Stimulated activated CD8-positive, alpha-beta memory T cell treated with anti-CD3 and anti-CD28 coated beads, Interleukin-15, amount 100 ng/mL, for 48 hours (primary cell): ENCODE results near the gene IST1.
"Not testable (repeated sequence)": the region's sequence is repeated elsewhere in the genome, so short reads cannot be mapped to it uniquely, and the experiment has no call there.

Experiments
- DNase-seq, 2 donors: peaks; one replicate each; pipeline ENCODE4 v3.0.0-alpha.2; 2020; ENCODE audit warnings: low read depth in 2 of 2

The IST1 gene

DNA sequence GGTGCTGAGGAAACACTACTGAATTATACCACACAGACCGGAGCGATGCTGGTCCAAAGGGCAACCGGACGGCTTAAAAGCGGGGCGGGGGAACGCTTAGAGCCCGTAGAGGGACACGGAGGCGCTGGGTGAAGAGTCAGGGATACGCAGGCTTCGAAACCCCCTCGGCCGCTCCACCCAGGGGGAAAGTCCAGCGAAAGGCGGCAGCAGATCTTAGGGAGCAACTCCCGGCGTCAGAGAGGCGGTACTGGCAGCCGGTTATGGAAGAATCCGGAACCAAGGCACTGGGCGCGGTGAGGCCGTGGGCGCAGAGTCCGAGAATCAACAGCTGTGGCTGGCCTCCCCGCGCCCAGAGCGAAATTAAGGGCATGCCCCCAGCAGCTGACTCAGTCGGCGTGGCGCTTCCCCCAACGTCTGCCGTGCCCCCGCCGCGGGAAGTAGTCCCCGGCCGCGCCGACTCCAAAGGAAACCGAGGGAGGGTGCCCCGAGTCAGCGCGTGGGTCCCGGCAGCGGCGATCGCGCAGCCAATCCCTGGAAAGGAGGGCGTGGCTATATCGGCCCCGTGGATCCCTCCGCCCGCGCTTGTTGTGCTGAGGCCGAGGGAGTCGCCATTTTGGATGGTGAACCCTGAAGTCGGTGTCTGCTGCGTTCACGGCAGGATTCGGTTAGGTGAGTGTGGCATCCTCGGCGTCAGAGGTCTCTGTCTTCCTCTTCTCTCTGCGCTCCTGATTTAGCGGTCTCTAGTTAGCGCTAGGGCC lies at the start of gene IST1:
TSS of gene IST1 (plus strand) at position 611 of the 758 bp plus-strand sequence. CDS start 20,110 bp downstream, outside the sequence.
- DNase-seq: peak; percentile 98

DNA sequence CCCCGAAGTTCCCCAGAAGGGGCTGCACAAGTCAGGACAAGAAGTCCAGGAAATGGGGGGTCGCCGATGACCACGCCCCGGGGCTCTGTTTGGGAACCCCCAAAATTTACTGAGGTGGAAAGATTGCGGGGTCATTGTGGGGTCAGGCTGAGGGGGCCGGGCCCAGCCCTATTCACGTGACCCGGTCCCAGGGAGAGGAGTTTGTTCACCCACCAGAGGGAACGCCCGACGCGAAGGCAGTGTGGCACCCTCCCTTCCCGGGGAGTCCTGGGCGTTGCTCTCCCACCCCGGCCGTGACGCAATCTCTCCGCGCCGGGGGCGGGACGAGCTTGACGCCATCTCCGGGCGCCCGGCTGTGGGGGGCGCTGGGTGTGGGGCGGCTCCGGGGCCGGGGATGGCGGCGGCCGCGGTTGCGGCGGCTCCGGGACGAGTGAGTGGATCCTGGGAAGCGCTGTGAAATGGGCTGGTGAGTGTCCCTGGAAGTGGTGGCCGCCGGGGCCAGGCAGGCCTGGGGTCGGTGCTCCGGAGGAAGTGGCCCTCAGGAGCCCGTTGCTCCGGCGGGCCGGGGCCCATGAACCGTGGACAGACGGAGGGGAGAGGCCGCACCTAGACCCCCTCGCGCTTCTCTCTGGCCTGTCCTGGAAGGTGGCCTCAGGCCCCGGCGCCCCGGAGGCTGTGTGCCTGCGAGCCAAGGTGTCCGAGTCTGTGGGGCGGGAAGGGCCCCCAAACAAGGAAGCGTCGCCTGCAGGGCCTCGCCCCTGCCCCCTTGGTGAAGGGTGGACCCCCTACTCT lies 49.5 kb upstream of the IST1 start, which contains the start of gene ATXN1L:
TSS of gene ATXN1L (plus strand) at position 338 of the 792 bp plus-strand sequence. CDS start 3,765 bp downstream, outside the sequence.
- DNase-seq: peak; percentile 90 to 91

DNA sequence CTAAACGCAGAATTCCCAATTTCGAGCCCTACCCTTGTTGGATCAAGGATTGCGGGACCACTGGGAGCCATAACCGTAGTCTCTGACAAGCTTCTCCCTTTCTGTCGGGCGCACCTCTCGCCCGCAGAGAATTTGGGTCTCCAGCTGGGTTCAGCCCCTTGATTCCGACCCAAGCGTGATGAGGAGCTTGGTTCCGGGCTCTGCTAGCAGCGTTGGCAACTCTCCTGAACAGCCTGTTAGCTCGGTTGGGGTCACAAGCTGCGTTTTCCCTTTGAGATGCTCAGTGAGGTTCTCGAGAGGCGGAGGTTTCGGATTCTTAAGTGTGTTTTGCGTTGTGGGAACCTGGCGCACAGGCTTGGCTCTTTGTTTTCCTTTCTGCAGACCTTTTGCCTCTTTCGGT lies 48.9 kb upstream of the IST1 start:
- no peak for DNase-seq

DNA sequence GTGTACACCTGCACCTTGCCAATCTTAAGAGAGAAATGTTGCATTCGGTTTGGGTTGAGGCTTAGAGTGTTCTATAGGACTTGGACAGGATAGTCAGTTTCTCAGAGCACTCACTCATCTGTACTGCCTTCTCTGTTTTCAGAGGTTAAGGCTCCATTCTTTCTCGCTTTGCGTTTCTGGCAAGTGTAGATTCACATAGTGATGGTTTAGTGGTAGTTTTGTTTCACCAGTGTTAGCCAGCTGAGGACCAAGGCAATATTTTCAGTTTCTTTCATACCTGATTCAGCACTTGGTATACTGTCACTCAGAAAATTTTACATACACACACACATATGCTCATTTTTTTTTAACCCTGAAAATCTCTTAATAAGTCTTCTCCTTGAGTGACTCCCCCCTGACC lies 48.2 kb upstream of the IST1 start:
- no peak for DNase-seq

DNA sequence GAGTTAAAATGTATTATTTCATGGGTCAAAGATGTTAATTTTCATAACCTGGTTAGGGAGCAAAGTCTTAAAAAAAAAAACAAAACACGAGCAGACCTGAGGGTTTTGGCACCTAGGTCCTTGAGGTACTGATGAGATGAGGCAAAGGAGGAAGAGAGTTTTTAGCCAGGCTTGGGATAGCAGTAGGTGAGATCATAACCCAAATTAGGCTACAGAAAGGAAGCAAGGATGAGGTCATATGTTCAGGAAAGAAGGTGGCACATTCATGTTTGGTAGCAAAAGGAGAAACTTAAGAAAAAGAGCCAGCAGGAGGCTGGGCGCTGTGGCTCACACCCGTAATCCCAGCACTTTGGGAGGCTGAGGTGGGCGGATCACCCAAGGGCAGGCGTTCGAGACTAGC lies 46.7 kb upstream of the IST1 start:
- no peak for DNase-seq

DNA sequence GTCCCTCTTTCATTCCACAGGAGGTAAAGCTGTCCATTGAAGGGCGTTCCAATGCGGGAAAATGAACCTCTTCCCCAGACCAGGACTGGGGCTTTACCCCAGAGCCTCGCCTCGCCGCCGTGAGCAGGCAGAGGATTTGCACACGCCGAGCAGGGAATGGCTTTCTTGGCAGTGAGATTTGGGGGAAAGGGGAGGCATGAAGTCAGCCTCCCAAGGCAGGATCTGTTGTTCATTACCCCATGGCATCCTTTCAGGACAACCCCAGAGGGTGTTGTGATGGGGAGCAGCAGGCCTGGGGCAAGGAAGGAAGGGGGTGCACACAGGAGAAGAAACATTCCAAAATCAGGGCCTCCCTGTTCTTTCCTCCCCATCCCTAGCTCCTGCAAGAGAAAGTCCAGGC lies 43.6 kb upstream of the IST1 start:
- no peak for DNase-seq

DNA sequence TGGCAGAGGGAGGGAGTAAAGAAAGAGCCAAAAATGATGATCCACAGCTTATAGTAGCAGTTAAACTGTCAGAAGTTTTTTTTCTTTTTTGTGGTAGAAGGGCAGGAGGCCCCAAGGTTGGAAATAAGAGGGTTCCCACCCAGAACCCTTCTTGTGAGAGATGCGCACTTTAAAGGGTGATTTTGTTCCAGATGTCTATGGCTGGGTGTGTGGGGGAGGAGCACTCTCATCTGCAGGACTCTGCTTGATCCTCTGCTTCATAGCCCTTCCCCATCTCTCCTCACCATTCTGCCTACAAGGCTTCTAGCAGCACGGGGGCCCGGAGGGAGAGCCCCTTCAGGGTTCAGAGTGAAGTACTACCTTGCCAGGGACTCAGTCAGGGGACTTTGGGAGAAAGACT lies 43.2 kb upstream of the IST1 start:
- no peak for DNase-seq

DNA sequence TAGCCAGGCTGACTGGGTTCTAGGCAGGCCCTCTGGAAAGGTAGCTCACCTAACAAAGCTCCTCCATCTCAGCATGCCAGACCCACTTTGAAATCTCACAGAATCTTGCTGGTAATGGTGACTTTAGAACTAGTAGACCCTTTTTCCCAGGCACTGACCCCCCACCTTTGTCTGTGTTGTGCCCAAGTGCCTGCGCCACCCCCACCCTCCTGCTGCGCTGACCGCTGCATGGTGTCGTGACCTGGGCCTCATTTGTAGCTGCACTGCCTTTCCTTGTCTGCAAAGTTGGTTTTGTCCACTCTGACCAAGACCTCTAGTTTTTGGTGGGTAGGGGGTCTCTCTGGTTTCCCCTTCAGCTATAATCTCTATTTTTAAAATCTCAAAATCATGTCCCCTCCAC lies 42.8 kb upstream of the IST1 start:
- DNase-seq: no peak

DNA sequence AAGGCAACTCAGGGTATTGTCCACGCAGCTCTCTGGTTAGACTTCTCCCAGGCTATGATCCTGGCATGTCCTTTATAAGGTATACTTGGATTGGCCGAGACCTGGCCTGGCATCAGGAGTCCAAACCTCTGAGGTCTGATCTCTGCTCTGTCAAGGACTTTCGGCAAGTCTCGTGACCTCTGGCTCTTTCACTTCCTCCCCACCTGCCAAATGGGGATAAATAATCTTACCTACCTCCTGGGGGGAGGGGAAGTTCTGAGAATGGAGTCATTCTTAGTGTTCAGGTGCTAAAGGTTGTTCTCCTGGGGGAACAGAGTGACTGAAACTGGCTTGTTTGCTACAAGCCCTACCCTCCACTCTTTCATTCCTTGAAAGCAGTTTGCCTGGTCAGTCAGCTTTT lies 41.9 kb upstream of the IST1 start:
- DNase-seq: no peak

DNA sequence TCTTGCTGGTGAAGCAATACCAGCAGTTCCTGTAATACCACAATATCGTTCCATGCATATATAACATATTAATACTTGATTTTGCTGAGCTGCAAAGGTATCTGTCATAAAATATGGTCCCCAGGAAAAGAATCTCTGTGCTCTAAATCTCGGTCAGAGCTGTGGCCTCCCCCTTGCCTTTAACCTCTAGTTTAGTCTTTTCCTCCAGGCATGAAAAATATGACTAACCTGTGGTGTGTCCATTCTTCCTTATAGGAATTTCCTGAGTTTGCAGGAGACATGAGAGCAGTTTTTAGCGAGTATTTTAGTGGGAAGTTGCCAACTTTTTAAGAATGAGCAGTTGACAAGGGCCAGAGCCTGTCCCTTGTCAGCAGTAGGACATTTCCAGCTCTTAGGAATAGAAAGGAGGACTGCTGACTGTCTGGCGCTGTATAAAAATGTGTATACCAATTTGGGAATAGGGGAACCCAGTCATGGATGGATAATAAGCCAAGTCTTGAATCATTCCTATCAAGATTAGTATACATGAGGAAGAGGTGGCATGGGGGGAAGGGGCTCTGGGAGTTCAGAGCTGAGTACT lies 40.9 kb upstream of the IST1 start:
- DNase-seq: no peak

DNA sequence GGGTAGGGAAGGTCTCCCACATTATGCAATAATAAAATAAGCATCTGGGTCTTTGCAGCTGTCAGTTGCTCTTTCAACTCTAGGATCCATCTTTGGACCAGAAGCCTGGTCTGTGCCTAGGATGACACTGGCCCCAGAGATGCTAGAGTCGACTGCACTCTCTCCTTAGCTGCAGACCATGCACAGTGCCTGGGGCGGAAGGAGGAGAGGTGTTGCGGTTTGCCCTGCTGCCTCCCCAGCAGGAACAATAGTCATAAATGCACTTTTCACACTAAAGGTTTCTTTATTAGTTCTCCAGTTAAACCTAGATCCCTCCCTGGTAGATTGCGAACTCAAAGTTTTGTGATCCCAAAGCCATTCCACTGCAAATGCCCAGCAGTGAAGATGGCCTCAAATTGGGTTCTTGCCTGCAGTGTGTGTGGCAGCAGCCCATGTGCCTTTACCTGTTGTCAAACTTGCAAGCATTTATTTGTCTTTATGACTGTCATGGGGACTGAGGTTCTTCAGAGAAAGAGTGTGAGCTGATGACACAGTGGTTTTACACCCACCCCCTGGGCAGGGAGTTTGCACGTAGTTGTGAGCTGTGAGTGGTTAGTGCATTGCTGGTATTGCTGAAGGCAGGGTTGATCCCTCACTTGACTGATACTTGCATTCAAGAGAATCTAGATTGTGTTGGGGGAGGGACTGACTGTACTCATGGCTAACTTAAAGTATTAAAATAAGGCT lies 39.2 kb upstream of the IST1 start:
- peak; percentile 32 to 34 for DNase-seq

DNA sequence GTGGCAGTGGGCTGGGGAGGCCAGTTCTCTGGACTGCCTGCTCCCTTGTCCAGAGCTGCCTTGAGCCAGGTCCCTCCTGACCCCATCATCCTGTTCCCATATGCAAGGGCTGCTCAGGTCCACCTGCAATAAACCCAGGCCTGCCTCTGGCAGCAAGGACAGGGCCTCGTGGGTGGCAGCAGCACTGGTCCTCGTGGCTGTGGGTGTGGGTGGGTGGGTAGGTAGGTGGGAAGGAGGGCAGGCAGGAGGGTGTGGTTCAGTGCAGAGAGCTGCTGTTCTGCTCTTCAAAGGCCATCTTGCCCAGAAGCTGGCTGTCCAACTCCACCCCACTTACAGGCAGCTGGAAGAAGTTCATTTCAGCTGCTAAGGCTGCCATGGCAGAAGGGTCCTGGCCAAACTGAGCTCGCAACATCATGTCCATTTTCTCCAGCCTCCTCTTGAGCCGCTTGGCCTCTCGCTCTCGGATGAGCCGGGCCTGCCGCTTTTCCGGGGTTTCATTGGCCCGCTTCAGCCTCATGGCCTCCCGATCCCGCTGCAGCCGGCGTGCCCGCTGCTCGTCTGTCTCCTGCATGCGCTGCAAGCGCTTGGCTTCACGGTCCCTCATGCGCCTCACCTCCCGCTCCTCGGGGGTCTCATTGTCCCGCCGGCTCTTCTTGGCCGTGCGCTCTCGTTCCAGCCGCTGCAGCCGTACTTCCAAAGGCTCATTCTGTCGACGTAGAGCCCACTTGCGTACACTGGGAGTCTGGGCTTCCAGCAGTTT lies 35.4 kb upstream of the IST1 start:
- no peak for DNase-seq

DNA sequence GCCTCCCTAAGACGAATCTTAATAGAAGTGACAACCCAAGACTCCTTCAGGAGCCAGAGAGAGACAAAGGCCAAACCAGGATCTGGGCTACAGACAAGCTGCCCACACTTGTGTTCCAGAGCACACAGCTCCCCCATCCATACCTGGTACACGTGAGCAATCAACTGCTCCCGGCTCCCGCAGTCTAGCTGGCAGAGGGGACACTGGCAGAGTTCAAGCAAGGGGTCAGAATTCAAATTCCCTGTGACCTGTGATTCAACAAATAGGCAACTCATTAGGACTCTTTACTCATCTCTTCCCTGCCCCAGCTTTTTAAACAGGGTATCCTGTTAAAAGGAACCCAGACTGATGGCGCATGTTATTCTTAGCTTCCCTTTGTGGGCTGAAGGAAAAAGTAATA lies 31.3 kb upstream of the IST1 start:
- DNase-seq: no peak

DNA sequence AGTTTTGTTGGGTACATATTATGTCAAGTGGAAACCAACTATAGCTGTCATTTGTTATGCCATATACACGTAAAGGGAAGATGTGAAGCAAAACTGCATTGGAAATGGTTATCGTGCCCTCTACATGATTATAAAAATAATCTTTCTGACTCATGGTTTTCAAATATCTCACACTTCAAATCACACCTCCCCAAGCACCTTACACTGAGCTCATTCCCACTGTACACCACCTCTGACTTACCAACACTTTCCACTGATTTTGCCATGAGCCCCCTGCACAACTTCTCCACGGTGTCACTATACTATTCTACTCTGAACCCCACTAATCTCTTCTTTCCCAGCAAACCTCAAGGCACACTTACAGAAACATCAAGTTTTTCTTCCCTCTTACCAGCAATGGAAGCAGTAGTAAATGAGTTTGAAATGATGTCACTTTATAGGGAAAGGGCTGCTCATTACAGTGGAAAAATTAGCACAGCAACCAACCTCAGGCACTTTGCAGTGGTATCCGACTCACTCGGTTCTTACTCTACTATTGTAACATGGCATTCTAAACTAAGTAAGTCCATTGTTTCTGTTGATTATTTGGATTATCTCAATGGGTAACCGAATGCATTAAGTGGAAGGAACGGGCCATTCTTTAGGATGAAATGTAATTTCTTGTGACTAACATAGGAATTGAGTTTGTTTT lies 30.0 kb upstream of the IST1 start:
- no peak for DNase-seq

DNA sequence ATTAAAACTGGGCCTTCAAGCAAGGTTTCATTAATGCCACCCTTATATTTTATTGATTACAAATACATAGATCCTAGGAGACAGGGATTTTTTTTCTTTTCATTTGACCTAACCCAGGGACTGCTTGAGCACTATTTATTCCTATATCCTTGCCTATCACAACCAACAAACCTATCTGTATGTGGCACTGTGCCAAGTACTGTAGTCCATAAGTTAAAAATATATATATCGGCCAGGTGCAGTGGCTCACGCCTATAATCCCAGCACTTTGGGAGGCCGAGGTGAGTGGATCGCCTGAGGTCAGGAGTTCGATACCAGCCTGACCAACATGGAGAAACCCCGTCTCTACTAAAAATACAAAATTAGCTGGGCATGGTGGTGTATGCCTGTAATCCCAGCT lies 28.2 kb upstream of the IST1 start:
- DNase-seq: not testable (repeated sequence)

DNA sequence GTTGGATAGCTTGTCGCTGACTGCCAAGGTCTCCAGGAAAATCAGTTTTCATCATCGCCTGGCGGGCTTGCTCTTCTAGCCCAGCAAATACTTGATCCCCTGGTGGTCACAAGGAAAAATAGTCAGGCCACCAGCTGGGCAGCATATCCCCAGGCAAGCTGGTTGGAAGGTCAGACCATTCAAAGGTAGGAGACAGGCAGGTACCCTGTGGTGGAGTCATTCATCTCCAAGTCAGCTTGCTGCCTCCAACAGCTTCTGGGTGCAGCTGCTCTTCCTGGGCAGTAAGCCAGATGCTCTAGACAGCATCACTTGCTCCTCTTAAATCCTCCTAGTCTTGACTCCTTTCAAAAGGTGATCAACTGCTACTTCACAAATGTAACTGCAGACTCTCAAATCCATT lies 27.4 kb upstream of the IST1 start:
- no peak for DNase-seq

DNA sequence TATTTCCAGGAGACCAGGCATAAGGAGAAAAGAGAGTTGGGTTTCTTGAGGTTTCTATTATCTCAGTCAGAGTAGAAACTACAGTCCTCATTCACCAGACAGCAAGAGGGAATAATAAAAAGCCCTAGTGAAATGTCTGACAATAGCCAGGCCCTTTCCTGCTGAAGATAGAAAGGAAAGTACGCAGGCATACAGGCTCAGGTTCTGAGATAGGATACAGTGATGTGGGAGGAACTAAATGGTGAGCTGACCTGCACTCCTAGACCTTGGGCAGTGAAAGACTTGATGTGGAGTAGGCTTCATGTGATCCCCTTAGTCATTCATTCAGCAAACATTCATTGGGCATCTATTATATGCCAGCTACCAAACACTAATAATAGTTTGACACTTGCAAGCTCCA lies 26.2 kb upstream of the IST1 start:
- DNase-seq: no peak

DNA sequence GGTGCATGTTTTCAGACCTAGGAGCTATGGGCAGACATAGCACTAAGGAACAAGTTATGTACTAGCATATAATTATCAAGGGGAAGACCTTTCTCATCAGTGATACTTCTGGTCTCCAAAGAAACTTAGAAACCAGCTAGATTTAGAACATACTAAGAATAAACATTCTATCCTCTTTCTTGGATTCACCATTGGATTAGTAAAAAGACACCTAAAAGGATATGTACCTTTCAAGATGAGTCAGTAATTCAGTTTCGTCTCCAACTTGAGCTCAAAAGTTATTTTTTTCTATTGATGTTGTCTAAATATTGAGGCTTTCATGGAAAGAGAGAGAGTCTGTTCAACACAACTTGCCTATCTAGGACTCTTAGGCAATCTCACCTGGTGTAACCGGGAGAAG lies 24.5 kb upstream of the IST1 start:
- DNase-seq: no peak

DNA sequence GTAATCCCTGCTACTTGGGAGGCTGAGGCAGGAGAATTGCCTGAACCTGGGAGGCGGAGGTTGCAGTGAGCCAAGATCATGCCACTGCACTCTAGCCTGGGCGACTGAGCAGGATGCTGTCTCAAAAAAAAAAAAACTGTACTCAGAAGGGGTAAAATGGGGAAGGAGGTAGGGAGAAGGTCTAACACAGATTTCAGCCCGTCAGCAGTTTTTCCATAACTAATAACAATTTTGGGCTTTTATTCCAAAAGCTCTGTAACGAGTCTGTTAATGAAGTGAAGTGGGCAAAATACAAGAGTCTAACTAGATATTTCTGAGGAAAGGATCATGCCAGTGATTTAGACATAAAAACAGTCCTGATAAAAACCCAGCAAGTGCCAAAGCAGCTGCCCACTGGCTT lies 22.1 kb upstream of the IST1 start:
- DNase-seq: no peak

DNA sequence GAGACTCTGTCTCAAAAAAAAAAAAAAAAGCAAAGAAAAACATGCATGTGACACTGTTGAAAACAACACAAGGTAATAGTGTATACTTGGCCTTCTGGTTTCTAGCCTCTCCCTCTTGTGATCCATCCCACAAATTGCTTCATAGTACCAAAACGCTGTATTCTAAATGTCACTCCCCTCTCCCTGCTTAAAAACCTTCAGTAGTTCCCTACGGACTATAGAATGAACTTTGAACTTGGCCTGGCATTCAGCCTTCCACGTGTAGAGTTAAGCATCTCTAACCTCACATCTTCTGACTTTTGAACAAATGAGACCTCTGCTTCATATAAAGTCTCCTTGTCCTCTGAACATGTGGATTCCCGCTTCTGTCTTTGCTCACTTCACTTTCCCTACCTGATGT lies 16.4 kb upstream of the IST1 start:
- DNase-seq: no peak

DNA sequence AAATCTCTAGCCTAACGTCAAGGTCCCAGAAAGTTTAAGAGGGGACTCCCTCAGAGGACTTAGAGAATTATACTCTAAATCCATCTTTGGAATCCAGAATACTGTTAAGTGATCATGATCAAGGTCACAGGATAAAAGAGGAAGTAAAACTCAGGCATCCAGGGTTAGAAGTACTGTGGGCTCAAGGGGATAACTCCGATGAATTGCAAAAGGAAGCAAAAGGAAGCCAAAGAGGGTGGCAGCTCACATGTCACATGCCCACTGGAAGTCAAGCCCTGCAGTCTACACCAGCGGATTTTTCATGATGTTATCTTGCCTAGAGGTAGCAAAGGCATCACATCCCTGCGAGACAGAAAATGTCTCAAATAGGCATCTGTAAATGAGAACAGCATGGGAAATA lies 15.2 kb upstream of the IST1 start:
- DNase-seq: no peak
